ENCODE measurements around the gene KHDC3L.
"Not testable (repeated sequence)": the region's sequence is repeated elsewhere in the genome, so short reads cannot be mapped to it uniquely, and the experiment has no call there.

Gene KHDC3L

GRCh38 chr6:73371984-73372383 is 9.5 kb downstream of the KHDC3L start:
- no peak for DNase-seq

- no peak for DNase-seq
Measured at GRCh38 chr6:73372516-73372915, 10.1 kb downstream of the KHDC3L start.

GRCh38 chr6:73375216-73375615 is 12.8 kb downstream of the KHDC3L start:
- DNase-seq = no peak

GRCh38 chr6:73377225-73377624 is 14.8 kb downstream of the KHDC3L start:
- no peak for DNase-seq

- DNase-seq = not testable (repeated sequence)
Measured at GRCh38 chr6:73381531-73381930, 19.1 kb downstream of the KHDC3L start.

- no peak for DNase-seq
Measured at GRCh38 chr6:73382462-73383113, 20.1 kb downstream of the KHDC3L start.

GRCh38 chr6:73388433-73388799 is 26.0 kb downstream of the KHDC3L start:
- no peak for DNase-seq

- DNase-seq = peak; percentile 72
Measured at GRCh38 chr6:73388800-73389512, 26.5 kb downstream of the KHDC3L start.

- DNase-seq = no peak
Measured at GRCh38 chr6:73389854-73390253, 27.4 kb downstream of the KHDC3L start.

GRCh38 chr6:73391675-73392074 is 29.2 kb downstream of the KHDC3L start:
- DNase-seq = peak; percentile 3

- DNase-seq = not testable (repeated sequence)
Measured at GRCh38 chr6:73392188-73392587, 29.7 kb downstream of the KHDC3L start.

- no peak for DNase-seq
Measured at GRCh38 chr6:73393278-73393677, 30.8 kb downstream of the KHDC3L start.

GRCh38 chr6:73394577-73395354 is 32.3 kb downstream of the KHDC3L start, which contains the start of gene DDX43:
DDX43 (plus strand) TSS chr6:73394828; CDS start chr6:73394906, 78 bp downstream.
- peak; percentile 58 for DNase-seq

GRCh38 chr6:73395875-73396274 is 33.4 kb downstream of the KHDC3L start:
- DNase-seq = no peak

GRCh38 chr6:73400656-73401055 is 38.2 kb downstream of the KHDC3L start:
- no peak for DNase-seq

- DNase-seq = no peak
Measured at GRCh38 chr6:73409395-73409794, 46.9 kb downstream of the KHDC3L start.

GRCh38 chr6:73413102-73413501 is 50.6 kb downstream of the KHDC3L start:
- no peak for DNase-seq

All from CD4-positive, alpha-beta T cell treated with Interleukin-17A for 4 hours (primary cell).